IMR-90 (cell line): ENCODE measurements around the gene ZNF608. TPM values are rescaled to one million over a fixed set of nuclear protein-coding genes. Genes with fewer than 3 reads are reported as not detected.

Source experiments
- ATAC-seq: fragments of 200-7000 bp; cut with Tn5 transposase; 2 replicates; pipeline ENCODE4 v1.9.1; 2020; ENCODE audit warnings: low read depth, mild to moderate bottlenecking, moderate library complexity
- BruUV-seq: library from RNA; stranded (reverse); fragments of 400-500 nt; replicated peaks from 2 replicates; lab custom pipeline; 2021; lab: Mats Ljungman, UMichigan
- CTCF ChIA-PET: fragments of 300-600 bp; formaldehyde crosslinking; extraction: SDS; loops from one replicate; lab custom pipeline; 2021; ENCODE audit warnings: antibody characterized with exemption; lab: Yijun Ruan, JAX
- POLR2A ChIA-PET: fragments of 300-600 bp; sonication (Branson Sonifier 250); formaldehyde crosslinking; loops from one replicate; lab custom pipeline; 2022; ENCODE audit warnings: antibody characterized with exemption; ENCODE audit not compliant: unreplicated experiment; lab: Charles Lee
- DNase-seq: peaks from one replicate; pipeline ENCODE4 v3.0.0; 2013
- H2AFZ ChIP-seq: replicated peaks from 2 replicates; pipeline ENCODE3; 2013; ENCODE audit warnings: low read length, mild to moderate bottlenecking; ENCODE audit not compliant: poor library complexity
- H2AK5ac ChIP-seq: 2 replicates; pipeline ENCODE4 v1.6.1; 2013; ENCODE audit warnings: low read depth, low read length, inconsistent platforms
- H2AK9ac ChIP-seq: replicated peaks from 2 replicates; pipeline ENCODE3; 2013; ENCODE audit warnings: mild to moderate bottlenecking, low read depth, low read length, moderate library complexity; ENCODE audit not compliant: poor library complexity
- H2BK120ac ChIP-seq: 2 replicates; pipeline ENCODE4 v1.6.1; 2013; ENCODE audit warnings: low read depth, low read length, inconsistent platforms
- H2BK15ac ChIP-seq: 3 replicates; pipeline ENCODE4 v1.6.1; 2013; ENCODE audit warnings: low read depth, low read length, inconsistent platforms
- H2BK20ac ChIP-seq: 2 replicates; pipeline ENCODE4 v1.6.1; 2013; ENCODE audit warnings: low read depth, mild to moderate bottlenecking, inconsistent platforms, low read length, moderate library complexity
- H2BK5ac ChIP-seq: 2 replicates; pipeline ENCODE4 v1.6.1; 2013; ENCODE audit warnings: mild to moderate bottlenecking, low read depth, low read length, inconsistent platforms; ENCODE audit not compliant: poor library complexity, severe bottlenecking
- H3K14ac ChIP-seq: replicated peaks from 2 replicates; pipeline ENCODE4 v1.6.1; 2013; ENCODE audit warnings: low read depth, low read length, inconsistent platforms
- H3K18ac ChIP-seq: 2 replicates; pipeline ENCODE4 v1.6.1; 2013; ENCODE audit warnings: low read depth, low read length, control low read depth
- H3K23ac ChIP-seq: 2 replicates; pipeline ENCODE4 v1.6.1; 2013; ENCODE audit warnings: low read depth, low read length, inconsistent platforms
- H3K27ac ChIP-seq: 2 replicates; pipeline ENCODE4 v1.5.1; 2013; ENCODE audit warnings: mild to moderate bottlenecking, control low read depth, low read length; ENCODE audit not compliant: insufficient read depth
- H3K27me3 ChIP-seq: 2 replicates; pipeline ENCODE4 v1.6.1; 2013; ENCODE audit warnings: low read length; ENCODE audit not compliant: control insufficient read depth, insufficient read depth
- H3K36me3 ChIP-seq: 2 replicates; pipeline ENCODE4 v1.6.1; 2013; ENCODE audit warnings: low read length, mixed read lengths; ENCODE audit not compliant: control insufficient read depth, insufficient read depth
- H3K4ac ChIP-seq: 2 replicates; pipeline ENCODE4 v1.6.1; 2013; ENCODE audit warnings: low read depth, low read length, inconsistent platforms
- H3K4me1 ChIP-seq: 2 replicates; pipeline ENCODE4 v1.6.1; 2013; ENCODE audit warnings: low read length, mixed read lengths; ENCODE audit not compliant: control insufficient read depth, insufficient read depth
- H3K4me2 ChIP-seq: 2 replicates; pipeline ENCODE4 v1.6.1; 2013; ENCODE audit warnings: low read depth, mild to moderate bottlenecking, control low read depth, low read length, moderate library complexity
- H3K4me3 ChIP-seq: 2 replicates; pipeline ENCODE4 v1.5.1; 2013; ENCODE audit warnings: low read depth, mild to moderate bottlenecking, control low read depth, low read length, moderate library complexity; ENCODE audit not compliant: insufficient read depth
- H3K56ac ChIP-seq: 2 replicates; pipeline ENCODE4 v1.6.1; 2013; ENCODE audit warnings: low read length, inconsistent platforms; ENCODE audit not compliant: insufficient read depth; ENCODE audit errors: extremely low read depth
- H3K79me1 ChIP-seq, 2 experiments: 2 replicates each; pipeline ENCODE4 v1.6.1; 2013; ENCODE audit warnings: low read length in 2 of 2, inconsistent platforms in 1 of 2, low read depth in 1 of 2
- H3K9ac ChIP-seq: 2 replicates; pipeline ENCODE4 v1.6.1; 2013; ENCODE audit warnings: low read depth, low read length, control low read depth
- H3K9me1 ChIP-seq: 2 replicates; pipeline ENCODE4 v1.6.1; 2013; ENCODE audit warnings: low read length, inconsistent platforms; ENCODE audit not compliant: insufficient read depth
- H3K9me3 ChIP-seq: 2 replicates; pipeline ENCODE4 v1.6.1; 2013; ENCODE audit warnings: low read length; ENCODE audit not compliant: control insufficient read depth, insufficient read depth
- H4K20me1 ChIP-seq: 2 replicates; pipeline ENCODE4 v1.6.1; 2013; ENCODE audit warnings: low read length, inconsistent platforms; ENCODE audit not compliant: insufficient read depth
- H4K5ac ChIP-seq: 2 replicates; pipeline ENCODE4 v1.6.1; 2013; ENCODE audit warnings: mild to moderate bottlenecking, low read depth, low read length, control low read depth
- H4K8ac ChIP-seq, 2 experiments: 2 replicates each; pipeline ENCODE4 v1.6.1; 2013; ENCODE audit warnings: low read depth in 2 of 2, low read length in 2 of 2, control low read depth in 1 of 2, inconsistent platforms in 1 of 2
- H4K91ac ChIP-seq: 2 replicates; pipeline ENCODE4 v1.6.1; 2013; ENCODE audit warnings: low read depth, low read length, inconsistent platforms; ENCODE audit not compliant: insufficient read depth
- BHLHE40 ChIP-seq: fragments of 150-350 bp; IDR thresholded peaks from 2 replicates; pipeline ENCODE4 v1.6.1; 2016; ENCODE audit warnings: mild to moderate bottlenecking, low read depth, low read length
- CEBPB ChIP-seq: IDR thresholded peaks from 2 replicates; pipeline ENCODE4 v1.6.1; 2012; ENCODE audit warnings: low read depth, low read length, improper control_type of control experiment
- CHD1 ChIP-seq: IDR thresholded peaks from 2 replicates; pipeline ENCODE4 v1.6.1; 2012; ENCODE audit warnings: low read depth, low read length, improper control_type of control experiment
- FOS ChIP-seq: fragments of 150-350 bp; IDR thresholded peaks from 2 replicates; pipeline ENCODE4 v1.6.1; 2016; ENCODE audit warnings: low read depth, low read length
- MAFK ChIP-seq: IDR thresholded peaks from 2 replicates; pipeline ENCODE4 v1.6.1; 2012; ENCODE audit warnings: low read depth, low read length, improper control_type of control experiment
- MAZ ChIP-seq: IDR thresholded peaks from 2 replicates; pipeline ENCODE4 v1.6.1; 2012; ENCODE audit warnings: low read depth, mild to moderate bottlenecking, low read length, improper control_type of control experiment, moderate library complexity, borderline replicate concordance
- MXI1 ChIP-seq: IDR thresholded peaks from 2 replicates; pipeline ENCODE4 v1.6.1; 2012; ENCODE audit warnings: low read depth, mild to moderate bottlenecking, low read length, moderate library complexity, borderline replicate concordance
- RAD21 ChIP-seq: IDR thresholded peaks from 2 replicates; pipeline ENCODE4 v1.6.1; 2012; ENCODE audit warnings: low read length, improper control_type of control experiment
- RCOR1 ChIP-seq: IDR thresholded peaks from 2 replicates; pipeline ENCODE4 v1.6.1; 2012; ENCODE audit warnings: mild to moderate bottlenecking, low read length, improper control_type of control experiment; ENCODE audit not compliant: insufficient replicate concordance
- RFX5 ChIP-seq: IDR thresholded peaks from 2 replicates; pipeline ENCODE4 v1.8.0; 2012; ENCODE audit warnings: low read depth, mild to moderate bottlenecking, low read length, moderate library complexity
- WGBS, 2 experiments: methylation state at CpG; one replicate each; pipeline versions ENCODE4 v1.1.5 to v1.1.7; 2013; ENCODE audit warnings: missing lambda C conversion rate in 2 of 2; ENCODE audit not compliant: insufficient read length in 1 of 2; ENCODE audit errors: extremely low coverage in 2 of 2; 5-methylcytosine and 5-hydroxymethylcytosine counted together
- dilution Hi-C: fragments of 300-500 bp; cut with HindIII; formaldehyde crosslinking; loops from one replicate; pipeline ENCODE4 v1.14.3; 2018; ENCODE audit warnings: low sequenced_read_pairs; ENCODE audit not compliant: unreplicated experiment
- in situ Hi-C: fragments of 300-500 bp; cut with MboI; formaldehyde crosslinking; loops from 3 replicates; pipeline ENCODE4 v1.14.3; 2019; ENCODE audit warnings: low sequenced_read_pairs, inconsistent platforms, mixed read lengths
- intact Hi-C: fragments of 100-400 bp; cut with micrococcal nuclease; formaldehyde crosslinking; loops from 2 replicates; pipeline ENCODE4 v1.10.0; 2022
- polyA plus RNA-seq, 3 experiments: library from polyadenylated mRNA; depleted of rRNA; stranded (reverse); fragments of >200 nt; gene quantifications; 2 replicates each; pipeline ENCODE4 v1.2.3, GENCODE V29; 2012; ENCODE audit warnings: low replicate concordance in 1 of 3
- total RNA-seq: library from RNA; depleted of rRNA; stranded (reverse); fragments of >200 nt; gene quantifications from 2 replicates; pipeline ENCODE4 v1.2.3, GENCODE V29; 2012
- TF ChIP-seq, protein P1 (sequence below): fragments of 150-350 bp; IDR thresholded peaks from 2 replicates; pipeline ENCODE4 v1.6.1; 2016; ENCODE audit warnings: low read depth, mild to moderate bottlenecking, low read length, moderate library complexity, borderline replicate concordance

Gene ZNF608
- total and polyA plus RNA-seq, 2 of the 4 experiments (the other 2 are of a cell fraction) = 9.8 to 15.1 TPM

DNA sequence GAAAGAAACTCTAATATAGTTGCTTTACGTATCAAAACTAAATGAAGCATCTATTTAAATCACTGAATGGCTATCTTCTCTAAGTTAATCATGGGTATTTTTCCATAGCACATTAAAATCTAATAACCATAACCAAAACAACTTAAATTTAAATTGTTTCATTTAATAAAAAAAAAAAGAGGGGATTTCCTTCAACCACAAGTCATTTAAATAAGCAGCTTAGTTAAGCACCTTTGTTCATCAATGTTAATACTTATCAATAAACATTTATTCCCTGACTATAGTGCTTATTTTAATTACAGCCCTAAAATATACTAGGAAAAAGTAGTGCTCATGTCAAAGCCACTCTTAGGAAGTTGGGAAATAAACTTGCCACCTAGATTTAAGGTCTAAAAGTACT is 30.3 kb downstream of the ZNF608 start:
- ChIA-PET CTCF (interaction anchor here (0.7 kb wide), 1 partner anchor 292 kb away, joined by 8 read pairs; no protein-coding TSS in a partner anchor), POLR2A (no interaction called here)
- DNase-seq (no peak), ATAC-seq (no peak)
- Histone ChIP-seq H3K56ac (no peak overlapping the region), H4K20me1 (peaks cover 3% of the 10 kb centered on the region; the same call in 1 of the 2 replicates), H2BK20ac (no peak overlapping the region), H2BK120ac (no peak overlapping the region), H2BK15ac (no peak overlapping the region), H2AK5ac (no peak overlapping the region), H3K9ac (no peak overlapping the region), H3K4ac (no peak overlapping the region), H3K4me3 (no peak overlapping the region), H3K14ac (no peak overlapping the region), H3K79me1 (peaks cover 36 to 41% of the 10 kb centered on the region in 2 experiments; a peak in 3 of 4 replicates), H3K9me3 (no peaks in the 10 kb centered on the region), H3K27ac (no peak overlapping the region), H4K5ac (no peak overlapping the region), H3K18ac (no peak overlapping the region), H4K8ac (no peak overlapping the region), H3K4me2 (no peak overlapping the region), H3K23ac (no peak overlapping the region), H2AFZ (no peak overlapping the region), H2BK5ac (no peak overlapping the region), H3K4me1 (no peaks in the 10 kb centered on the region), H3K9me1 (0 out of 2 replicates have a peak, but pooled peaks cover 2% of the 10 kb centered on the region), H3K27me3 (no peaks in the 10 kb centered on the region), H3K36me3 (peaks cover 3% of the 10 kb centered on the region; the same call in 1 of the 2 replicates), H4K91ac (no peak overlapping the region), H2AK9ac (no peak overlapping the region)
- intact Hi-C loops = no loop called here
- in situ Hi-C loops = no loop called here
- BruUV-seq = no TSS peak
- dilution Hi-C loops = no loop called here
- TF ChIP-seq BHLHE40 (no peak), RFX5 (no peak), MAZ (no peak), MXI1 (no peak), CHD1 (no peak), RCOR1 (no peak), MAFK (no peak), CEBPB (no peak), FOS (no peak), RAD21 (no peak)
- TF ChIP-seq, protein P1, sequence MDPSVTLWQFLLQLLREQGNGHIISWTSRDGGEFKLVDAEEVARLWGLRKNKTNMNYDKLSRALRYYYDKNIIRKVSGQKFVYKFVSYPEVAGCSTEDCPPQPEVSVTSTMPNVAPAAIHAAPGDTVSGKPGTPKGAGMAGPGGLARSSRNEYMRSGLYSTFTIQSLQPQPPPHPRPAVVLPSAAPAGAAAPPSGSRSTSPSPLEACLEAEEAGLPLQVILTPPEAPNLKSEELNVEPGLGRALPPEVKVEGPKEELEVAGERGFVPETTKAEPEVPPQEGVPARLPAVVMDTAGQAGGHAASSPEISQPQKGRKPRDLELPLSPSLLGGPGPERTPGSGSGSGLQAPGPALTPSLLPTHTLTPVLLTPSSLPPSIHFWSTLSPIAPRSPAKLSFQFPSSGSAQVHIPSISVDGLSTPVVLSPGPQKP = no peak
- WGBS, 2 experiments = no CpG with 5 or more reads among the region's 1 CpG
